ENCODE results near the gene SYT4. TPM values are rescaled to one million over a fixed set of nuclear protein-coding genes. Genes with fewer than 3 reads are reported as not detected.

SYT4 gene
- total RNA-seq, 1 donor from 2014 or later = not detected

Other genes with a start within 250 kb of the SYT4 start
- not detected in 2 replicates for gene RIT2, start 161.8 kb downstream of the SYT4 start, total RNA-seq

All from renal cortical epithelial cell (primary cell).